Activated CD4-positive, alpha-beta T cell treated with anti-CD3 and anti-CD28 coated beads, Interleukin-2, amount 50 U/mL, for 16 hours (primary cell): ENCODE results near the gene GTSF1L.
A peak's percentile ranks its signal among the peaks of the same experiment; 100 is the strongest.

Source experiments
- DNase-seq: peaks from one replicate; pipeline ENCODE4 v3.0.0-alpha.2; 2020

The GTSF1L gene

GRCh38 chr20:43715511-43715910 is 11.3 kb downstream of the GTSF1L start:
- DNase-seq, result no peak

GRCh38 chr20:43715044-43715443 is 11.8 kb downstream of the GTSF1L start:
- DNase-seq, result no peak

DNA sequence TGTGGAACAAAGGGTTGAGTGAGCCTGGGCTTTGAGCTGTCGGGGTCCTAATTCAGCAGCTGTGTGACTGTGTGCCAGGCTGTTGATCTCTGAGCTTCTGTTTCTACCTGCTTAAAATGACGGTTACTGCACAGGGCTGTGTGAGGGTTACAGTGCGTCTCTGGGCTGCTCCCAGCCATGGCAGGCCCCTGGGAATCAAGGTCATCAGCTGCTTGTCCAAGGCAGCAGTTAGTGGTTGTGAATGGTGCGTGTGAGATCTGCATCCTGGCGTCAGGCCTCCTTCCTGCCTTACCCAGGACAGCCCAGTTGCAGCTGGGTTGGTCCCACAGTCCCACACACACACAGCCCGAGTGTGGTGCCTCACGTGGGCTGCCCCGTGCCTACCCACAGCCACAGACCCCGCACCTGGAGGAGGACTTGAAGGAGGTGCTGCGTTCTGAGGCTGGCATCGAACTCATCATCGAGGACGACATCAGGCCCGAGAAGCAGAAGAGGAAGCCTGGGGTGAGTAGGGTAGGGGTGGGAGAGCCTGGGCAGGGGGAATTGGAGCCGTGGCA is 15.6 kb downstream of the GTSF1L start:
- no peak for DNase-seq

DNA sequence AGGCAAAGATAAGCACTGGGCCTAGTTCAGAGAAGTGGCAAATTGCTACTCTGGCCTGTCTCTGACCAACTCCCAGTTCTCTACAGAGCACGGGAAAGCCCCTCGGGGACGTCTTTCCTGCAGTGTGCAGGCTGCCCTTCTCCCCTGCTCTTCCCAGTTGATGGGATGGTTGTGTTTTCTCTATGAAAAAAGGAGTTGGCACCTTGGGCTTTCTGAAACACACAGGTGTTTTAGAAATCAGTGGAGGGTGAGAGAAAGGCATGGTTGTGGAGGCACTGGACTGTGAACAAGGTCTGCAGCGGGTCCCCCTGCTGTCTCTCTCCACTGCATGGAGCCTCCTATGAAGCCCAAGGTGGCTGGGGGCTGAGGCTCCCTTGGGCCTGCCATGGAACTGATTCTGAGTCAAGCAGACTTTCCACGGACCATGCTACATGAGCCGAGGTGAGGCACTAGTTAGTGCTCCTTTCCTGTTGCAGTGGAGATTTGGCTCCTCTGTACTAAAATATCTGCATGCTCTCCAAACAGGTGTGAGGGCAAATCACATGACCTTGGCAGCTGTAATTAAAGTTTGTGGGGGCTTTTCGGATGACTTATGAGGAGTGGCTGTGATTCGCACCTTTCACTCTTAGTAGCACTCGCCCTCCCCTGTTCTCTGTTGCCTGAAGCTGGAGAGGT is 16.3 kb downstream of the GTSF1L start:
- no peak for DNase-seq

- no peak for DNase-seq
Observed at GRCh38 chr20:43702502-43702901, 24.3 kb downstream of the GTSF1L start.

DNA sequence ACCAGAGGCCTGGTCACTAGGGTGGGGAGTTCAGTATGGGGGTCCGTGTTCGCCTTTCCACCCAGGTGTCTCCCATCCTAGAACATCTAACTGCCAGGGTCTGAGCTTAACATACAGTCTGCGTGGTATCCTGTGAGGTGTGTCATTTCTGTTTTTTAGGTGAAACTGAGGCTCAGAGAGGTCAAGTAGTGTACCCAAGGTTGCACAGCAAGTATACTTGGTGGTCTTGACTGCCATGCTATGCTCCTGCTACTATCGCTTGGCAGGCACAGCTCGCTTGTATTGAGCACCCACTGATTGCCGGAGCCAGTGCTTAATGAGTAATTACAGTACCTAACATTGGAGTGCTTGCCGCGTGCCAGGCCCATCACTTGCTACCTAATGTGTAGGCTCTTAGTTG is 26.2 kb downstream of the GTSF1L start:
- no peak for DNase-seq

DNA sequence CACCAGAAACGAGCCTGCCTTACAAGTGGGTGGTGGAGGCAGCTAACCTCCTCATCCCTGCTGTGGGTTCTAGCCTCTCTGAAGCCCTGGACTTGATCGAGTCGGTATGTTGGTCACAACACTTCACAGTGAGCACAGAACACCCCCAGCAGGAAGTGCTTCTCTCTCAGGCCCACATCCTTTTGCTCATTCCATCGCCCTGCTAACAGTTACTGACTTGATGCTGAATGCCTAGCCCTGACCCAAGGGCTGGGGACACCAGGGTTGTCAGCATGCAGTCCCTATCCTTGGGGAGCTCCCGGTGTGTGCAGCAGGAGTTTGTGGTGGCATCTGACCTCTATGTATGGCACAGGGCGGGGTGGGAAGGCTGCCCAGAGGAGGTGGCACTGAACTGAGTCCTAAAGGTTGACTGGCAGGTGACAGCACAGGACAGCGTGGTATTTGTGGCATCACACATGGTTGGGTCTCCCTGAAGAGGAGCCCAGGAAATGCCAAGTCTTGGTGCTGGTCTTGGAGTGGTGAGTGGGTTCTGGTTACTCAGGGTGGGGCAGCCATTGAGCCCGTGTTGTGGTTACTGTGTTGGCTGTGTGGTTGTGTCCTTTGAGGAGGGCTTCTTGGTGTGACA is 26.7 kb downstream of the GTSF1L start:
- no peak for DNase-seq

DNA sequence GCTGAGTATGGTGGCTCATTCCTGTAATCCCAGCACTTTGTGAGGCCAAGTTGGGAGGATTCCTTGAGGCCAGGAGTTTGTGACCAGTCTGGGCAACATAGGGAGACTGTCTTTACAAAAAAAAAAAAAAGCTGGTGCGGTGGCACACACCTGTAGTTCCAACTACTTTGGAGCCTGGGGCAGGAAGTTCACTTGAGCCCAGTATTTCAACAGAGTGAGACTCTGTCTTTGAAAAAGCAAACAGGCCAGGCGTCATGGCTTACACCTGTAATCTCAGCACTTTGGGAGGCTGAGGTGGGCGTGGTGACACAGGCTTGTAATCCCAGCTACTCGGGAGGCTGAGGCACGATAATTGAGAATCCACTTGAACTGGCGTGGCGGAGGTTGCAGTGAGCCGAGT is 31.2 kb downstream of the GTSF1L start:
- no peak for DNase-seq

DNA sequence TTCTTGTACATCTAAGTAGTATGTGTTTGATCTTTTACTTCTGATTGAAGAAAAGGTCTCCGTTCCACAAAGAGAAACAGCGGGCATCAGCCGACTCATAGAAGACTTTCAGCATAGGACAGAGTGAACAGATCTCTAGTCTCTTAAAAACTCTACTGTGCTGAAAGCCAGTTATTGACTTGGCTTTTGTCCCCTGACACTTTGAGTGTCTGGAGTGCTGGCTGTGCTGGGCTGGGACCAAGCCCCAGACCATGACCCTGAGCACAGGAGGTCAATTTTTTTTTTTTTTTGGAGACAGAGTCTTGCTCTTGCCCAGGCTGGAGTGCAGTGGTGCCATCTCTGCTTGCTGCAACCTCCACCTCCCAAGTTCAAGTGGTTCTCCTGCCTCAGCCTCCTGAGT is 32.0 kb downstream of the GTSF1L start:
- DNase-seq, result no peak

GRCh38 chr20:43691928-43692524 is 34.8 kb downstream of the GTSF1L start:
- DNase-seq, result peak; percentile 52

- no peak for DNase-seq
Observed at GRCh38 chr20:43690943-43691598, 35.7 kb downstream of the GTSF1L start.

- DNase-seq, result no peak
Observed at GRCh38 chr20:43689165-43689564, 37.6 kb downstream of the GTSF1L start.

DNA sequence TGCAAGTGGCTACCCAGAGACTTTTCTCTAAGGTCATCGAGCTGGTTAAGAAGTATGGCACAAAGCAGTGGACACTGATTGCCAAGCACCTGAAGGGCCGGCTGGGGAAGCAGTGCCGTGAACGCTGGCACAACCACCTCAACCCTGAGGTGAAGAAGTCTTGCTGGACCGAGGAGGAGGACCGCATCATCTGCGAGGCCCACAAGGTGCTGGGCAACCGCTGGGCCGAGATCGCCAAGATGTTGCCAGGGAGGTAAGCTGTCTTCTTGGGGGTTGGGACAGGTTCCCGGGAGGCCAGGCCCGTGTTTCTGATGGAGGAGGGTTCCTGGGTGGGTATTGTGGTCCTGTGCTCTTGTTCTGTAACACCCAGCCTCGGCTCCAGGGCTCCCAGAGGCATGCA is 40.0 kb downstream of the GTSF1L start:
- no peak for DNase-seq

- DNase-seq, result no peak
Observed at GRCh38 chr20:43682446-43682845, 44.4 kb downstream of the GTSF1L start.

DNA sequence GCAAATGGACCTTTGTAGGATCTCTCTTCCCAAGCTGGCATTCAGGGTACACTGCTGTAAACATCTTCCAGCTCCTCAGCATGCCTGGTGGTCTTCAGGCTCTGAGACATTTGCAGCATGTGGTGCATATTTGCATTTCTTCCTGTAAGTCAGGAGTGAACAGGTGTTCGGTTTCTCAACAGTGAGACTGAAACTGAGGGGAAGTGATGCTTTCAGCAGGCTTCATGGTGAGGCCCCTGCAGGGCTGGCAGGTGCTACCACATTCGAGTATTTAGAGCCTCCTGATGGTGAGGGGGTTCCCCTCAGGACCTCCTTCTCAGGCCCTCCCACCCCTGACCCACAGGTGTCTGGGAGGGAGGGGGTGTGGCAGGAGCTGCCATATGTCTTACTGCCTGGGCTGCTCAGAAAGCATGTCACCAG is 44.8 kb downstream of the GTSF1L start:
- no peak for DNase-seq

DNA sequence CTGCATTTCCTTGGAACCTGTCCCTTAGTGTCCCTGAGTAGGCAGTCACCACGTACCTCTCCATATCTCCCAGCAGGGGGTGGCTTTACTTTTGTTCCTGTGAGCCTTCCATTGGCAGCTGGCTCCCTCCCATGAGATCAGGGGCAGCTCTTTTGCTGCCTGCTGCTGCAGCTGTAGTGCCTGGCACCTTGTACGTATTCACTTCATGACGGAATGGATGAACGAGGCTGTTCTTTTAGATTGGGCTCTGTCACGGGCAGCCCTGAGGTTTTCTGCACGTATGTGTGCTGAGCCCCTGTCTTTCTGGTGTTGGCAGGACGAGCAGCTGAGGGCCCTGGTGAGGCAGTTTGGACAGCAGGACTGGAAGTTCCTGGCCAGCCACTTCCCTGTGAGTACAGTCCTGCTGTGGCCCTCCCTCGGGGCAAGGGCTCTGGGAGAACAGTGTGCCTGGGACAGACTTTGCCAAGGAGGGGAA is 45.3 kb downstream of the GTSF1L start:
- no peak for DNase-seq

GRCh38 chr20:43680981-43681380 is 45.8 kb downstream of the GTSF1L start:
- no peak for DNase-seq

GRCh38 chr20:43676368-43676767 is 50.4 kb downstream of the GTSF1L start:
- DNase-seq, result no peak
